Amniotic stem cell (primary cell): ENCODE results near the gene KRTAP5-10.
A peak's percentile ranks its signal among the peaks of the same experiment; 100 is the strongest.
"Not testable (repeated sequence)": the region's sequence is repeated elsewhere in the genome, so short reads cannot be mapped to it uniquely, and the experiment has no call there.

Experiments
- DNase-seq: peaks from one replicate; lab custom pipeline; 2025; lab: John Stamatoyannopoulos, UW

Gene KRTAP5-10

DNA sequence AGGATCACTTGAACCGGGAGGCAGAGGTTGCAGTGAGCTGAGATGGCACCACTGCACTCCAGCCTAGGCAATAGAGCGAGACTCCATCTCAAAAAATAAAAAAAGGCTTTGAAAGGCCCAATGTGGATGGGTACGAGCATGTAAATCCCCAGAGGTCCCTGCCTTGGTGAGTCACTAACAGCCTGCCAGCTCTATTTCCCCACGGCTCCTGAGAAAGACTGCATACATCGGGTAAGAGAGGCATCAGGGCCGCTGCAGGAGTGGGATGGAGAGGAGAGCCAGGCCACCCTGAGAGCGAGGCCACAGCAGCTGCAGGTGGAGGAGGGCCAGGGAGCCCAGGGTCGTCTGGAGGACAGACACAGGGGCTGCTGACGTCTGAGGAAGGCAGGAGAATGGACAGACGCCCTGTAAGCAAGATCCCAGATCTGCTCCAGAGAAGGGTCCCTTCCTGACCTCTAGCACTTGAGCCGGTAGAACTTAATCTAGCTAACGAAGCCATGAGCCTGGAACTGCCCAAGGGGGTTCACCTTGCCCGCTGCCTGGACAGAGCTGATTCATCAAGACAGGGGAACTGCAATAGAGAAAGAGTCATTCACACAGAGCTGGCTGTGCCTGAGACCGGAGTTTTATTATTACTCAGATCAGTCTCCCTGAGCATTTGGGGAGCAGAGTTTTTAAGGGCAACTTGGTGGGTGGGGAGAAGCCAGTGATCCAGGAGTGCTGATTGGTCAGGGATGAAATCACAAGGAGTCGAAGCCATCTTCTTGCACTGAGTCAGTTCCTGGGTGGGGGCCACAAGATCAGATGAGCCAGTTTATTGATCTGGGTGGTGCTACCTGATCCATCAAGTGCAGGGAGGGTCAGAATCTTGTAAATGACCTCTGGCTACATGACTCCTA, 22.2 kb upstream of the KRTAP5-10 start:
- DNase-seq = no peak

DNA sequence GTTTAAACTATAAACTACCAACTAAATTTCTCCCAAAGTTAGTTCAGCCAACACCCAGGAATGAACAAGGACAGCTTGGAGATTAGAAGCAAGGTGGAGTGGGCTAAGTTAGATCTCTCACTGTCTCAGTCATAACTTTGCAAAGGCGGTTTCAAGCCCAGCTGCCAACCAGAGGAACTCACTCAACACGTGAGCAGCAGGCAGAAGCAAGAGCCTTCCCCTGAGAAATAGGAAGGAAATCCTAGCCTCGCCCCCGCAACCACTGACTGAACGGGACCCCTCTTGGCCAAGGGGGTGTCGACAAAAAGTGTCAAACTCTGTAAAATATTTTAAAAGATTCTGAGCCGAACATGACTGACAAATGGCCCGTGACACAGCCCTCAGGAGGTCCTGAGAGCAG, 21.5 kb upstream of the KRTAP5-10 start:
- DNase-seq = no peak

DNA sequence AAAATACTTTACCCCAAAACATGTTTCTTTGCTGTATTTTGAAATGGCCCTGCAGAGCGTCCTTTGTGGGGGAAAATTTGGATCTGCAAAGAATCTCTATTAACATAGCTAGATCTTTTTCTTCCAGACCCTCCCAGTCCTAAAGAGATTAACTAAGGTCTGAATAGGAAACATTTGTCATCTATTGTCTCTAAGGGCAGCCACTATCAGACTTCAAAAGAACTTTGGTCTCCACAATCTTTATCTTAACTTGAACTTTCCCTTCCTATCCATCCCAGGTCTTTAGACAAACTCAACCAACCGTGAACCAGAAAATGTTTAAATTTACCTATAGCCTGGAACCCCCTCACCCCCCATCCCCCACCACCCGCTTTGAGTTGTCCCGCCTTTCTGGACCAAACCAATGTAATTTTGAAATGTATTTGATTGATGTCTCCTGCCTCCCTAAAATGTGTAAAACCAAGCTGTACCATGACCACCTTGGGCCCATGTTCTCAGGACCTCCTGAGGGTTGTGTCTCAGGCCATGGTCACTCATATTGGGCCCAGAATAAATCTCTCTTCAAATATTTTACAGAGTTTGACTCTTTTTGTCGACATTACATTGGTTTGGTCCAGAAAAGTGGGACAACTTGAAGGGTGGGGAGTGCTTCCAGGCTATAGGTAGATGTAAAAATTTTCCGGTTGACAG, 20.7 kb upstream of the KRTAP5-10 start:
- no peak for DNase-seq

DNA sequence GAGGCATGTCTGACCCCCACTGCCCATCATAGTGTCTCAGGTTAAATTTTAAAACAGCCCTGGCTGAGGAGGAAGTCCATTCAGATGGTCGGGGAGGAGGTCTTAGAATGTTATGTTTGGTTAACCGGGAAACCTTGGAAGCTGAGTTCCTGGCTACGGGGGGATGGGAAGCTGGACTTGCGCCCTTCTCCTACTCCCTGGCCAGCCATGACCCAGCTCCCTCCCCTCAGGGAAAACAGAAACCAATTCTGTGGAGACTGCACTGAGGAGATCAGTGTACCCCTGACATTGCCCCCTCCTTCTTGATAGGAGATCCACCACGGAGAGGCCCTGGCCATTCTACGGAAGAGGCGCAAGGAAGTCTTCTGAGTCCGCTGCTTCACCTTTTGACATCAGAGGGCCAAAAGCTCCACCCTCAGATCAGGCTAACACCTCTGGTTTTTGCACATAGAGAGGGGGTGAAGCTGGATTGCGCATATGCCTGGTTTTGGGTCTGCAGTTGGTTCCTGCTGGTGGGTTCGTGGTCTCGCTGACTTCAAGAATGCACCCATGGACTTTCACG, 19.9 kb upstream of the KRTAP5-10 start:
- no peak for DNase-seq

DNA sequence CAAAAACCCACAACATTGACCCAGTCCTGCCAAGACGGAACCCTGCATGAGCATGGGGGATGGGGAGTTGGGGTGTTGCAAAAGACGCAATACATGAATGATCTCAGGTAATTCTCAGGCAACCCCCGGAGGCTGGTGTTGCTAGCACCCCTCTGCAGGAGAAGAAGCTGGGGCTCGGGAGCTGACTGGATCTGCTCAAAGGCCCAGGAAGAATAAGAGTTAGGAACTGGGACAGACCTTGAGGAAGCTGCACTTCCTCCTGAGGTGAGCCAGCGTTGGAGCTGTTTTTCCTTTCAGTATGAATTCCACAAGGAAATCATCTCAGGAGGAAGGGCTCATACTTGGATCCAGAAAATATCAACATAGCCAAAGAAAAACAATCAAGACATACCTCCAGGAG, 17.2 kb upstream of the KRTAP5-10 start, which contains the start of gene KRTAP5-9:
Gene KRTAP5-9, plus strand, starts transcription at position 301 of the 400 bp plus-strand sequence. CDS start 238 bp downstream, outside the sequence.
- DNase-seq = no peak

DNA sequence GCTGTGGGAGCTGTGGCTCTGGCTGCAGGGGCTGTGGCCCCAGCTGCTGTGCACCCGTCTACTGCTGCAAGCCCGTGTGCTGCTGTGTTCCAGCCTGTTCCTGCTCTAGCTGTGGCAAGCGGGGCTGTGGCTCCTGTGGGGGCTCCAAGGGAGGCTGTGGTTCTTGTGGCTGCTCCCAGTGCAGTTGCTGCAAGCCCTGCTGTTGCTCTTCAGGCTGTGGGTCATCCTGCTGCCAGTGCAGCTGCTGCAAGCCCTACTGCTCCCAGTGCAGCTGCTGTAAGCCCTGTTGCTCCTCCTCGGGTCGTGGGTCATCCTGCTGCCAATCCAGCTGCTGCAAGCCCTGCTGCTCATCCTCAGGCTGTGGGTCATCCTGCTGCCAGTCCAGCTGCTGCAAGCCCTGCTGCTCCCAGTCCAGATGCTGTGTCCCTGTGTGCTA, 16.6 kb upstream of the KRTAP5-10 start:
- DNase-seq = no peak

DNA sequence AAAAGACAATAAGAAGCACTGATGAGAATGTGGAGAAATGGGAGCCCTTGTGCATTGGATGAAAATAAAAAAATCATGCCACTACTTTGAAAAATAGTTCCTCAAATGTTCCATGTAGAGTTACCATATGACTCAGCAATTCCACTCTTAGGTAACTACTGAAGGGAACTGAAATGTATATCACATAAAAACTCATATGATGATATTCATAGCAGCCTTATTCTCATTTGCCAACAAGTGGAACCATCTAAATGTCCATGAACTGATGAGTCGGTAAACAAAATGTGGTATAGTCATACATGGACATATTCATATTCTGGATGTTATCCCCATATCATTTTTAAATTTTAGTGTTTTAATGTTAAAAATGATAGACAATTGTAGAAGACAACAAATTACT, 13.7 kb upstream of the KRTAP5-10 start:
- no peak for DNase-seq

DNA sequence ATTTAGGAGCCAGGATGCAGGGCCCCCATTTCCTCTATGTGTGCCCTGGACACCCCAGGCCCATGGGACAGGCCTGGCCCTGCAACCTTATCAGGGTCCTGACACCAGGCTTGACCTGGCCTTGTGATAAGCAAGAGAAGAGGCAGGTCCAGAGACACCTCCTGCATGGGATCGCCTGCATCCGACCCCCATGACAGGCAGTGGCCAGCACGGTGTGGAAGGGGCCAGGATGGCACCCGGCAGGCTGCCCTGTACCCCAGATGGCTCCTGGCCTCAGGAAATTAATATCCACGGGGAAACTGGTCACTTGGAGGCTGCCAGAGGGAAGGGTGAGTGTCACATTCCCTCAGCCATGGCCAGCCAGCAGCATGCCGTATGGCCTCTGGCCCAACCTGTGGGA, 10.4 kb upstream of the KRTAP5-10 start:
- DNase-seq = no peak

DNA sequence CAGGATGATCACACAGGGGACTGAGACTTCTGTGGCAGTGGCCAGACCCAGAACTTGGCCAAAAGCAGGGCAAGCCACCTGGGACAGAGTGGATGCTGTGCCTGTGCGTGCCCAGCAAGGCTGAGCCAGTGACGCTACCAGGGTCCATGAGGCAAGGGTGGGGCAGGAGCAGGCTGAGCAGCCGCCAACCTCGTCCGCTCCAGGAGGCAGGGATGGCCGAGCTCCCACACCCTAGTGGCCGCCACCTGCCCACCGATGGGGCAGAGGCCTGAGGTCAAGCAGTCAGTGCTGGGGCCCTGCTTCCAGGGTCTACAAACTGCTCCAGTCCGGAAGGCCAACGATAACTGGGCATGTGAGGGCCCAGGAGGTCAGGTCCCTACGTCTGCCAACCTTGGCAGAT, 9.9 kb upstream of the KRTAP5-10 start:
- no peak for DNase-seq

DNA sequence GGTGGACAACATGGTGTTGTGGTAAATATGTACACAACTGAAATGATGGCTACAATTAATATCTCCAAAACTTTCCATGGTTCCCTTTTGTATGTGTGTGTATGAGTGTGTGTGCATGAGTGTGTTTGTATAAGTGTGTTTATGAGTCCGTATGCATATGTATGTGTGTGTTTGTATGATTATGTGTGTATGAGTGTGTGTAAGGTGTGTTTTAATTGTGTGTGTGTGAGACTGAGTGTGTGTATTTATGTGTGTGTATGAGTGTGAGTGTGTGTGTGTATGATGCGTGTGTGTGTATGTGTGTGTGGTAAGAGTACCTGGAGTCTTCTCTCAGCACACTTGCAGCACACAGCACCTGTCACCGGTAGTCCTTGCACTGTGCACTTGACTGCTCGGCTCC, 9.3 kb upstream of the KRTAP5-10 start:
- DNase-seq = no peak

DNA sequence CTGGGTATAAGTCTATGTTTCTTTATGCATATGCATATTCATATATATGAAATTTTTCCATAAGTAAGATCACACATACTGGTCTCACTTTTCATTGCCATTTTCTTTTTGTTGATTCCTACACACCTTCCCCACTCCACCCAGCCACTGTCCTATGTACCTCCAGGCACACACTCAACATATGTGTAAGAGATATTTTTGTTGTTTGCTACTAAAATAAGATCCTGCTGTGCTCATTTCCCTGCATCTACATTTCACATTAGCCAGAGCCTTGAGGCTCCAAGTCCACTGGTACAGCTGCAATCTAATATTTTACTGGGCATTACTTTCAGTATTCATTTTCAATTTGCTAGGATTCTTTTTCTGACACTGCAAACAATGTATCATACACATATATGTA, 8.1 kb upstream of the KRTAP5-10 start:
- no peak for DNase-seq

DNA sequence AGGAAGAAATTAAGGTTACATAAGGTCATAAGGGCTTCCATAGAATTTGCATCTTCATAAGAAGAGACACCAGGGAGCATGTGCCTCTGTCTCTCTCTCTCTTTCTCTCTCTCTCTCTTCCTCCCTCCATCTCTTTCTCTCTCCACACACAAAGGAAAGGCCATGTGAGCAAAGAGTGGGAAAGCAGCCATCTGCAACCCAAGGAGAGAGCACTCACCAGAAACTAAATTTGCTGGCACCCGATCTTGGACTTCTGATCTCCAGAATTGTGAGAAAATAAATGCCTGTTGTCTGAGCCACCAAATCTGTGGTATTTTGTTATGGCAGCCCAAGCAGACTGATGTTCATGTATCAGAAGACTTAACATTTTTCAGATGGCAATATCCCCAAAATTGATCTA, 6.4 kb upstream of the KRTAP5-10 start:
- no peak for DNase-seq

DNA sequence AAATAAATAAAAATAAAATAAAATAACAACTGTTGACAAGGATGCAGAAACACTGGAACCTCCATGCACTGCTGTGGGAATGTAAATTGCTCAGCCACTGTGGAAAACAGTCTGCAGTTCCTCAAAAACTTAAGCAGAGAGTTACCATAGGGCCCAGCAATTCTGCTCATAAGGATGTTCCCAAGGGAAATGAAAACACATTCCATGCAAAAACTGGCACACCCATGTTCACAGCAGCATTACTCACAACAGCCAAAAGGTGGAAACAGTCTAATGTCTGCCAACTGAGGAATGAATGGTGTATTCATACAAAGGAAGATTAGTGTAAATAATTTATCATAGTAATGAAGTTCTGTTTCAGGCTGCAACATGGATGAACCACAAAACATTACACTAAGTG, 3.2 kb upstream of the KRTAP5-10 start:
- DNase-seq = no peak

DNA sequence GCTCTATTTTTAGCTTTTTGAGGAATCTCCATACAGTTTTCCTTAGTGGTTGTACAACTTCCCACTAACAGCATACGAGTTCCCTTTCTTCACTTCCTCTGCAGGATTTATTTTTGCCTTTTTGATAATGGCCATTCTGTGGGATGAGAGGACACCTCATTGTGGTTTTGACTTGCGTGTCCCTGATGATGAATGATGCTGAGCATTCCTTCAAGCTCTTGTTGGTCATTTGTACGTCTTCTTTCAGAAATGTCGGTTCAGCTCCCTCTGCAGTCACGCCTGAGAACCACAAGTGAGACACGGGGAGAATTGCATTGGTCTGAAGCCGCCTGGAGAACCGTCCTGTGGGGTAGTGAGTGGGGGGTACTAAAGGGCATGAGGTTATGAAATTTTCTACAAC, 2.0 kb upstream of the KRTAP5-10 start:
- peak; percentile 11 for DNase-seq

DNA sequence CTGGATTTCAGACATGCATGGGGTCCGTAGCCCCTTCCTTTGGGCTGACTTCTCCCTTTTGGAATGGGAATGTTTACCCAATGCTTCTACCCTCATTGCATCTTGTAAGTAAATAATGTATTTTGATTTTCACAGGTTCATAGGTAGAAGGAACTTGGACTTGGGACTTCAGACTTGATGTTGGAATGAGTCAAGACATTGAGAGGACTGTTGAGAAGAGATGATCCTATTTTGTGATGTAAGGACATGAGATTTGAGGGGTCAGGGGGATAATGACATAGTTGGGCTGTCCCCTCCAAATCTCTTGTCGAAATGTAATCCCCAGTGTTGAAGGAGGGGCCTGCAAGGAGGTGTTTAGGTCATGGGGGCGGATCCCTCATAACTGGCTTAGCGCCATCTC, 933 bp upstream of the KRTAP5-10 start:
- no peak for DNase-seq

DNA sequence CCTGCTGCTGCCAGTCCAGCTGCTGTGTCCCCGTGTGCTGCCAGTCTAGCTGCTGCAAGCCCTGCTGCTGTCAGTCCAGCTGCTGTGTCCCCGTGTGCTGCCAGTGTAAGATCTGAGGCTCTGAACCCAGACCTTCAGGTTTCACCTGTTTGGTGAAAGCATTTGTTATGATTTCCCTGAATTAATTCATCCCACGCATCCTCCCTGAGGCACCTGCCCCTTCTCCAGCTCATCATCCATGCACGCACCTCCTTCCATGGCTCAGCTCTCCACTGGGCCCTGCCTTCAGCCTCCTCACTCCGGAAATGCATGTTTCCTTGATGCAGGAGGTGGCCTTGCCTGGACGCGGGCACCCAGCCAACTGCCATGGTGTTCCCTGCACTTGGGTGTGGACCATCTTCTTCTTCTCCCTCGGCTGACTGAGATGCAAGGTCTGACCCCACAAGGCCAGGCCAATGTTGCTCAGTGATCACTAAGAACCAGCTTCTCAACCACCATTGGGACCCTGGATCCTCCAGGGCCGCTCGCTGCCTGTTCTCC, 788 bp downstream of the KRTAP5-10 start:
- no peak for DNase-seq

DNA sequence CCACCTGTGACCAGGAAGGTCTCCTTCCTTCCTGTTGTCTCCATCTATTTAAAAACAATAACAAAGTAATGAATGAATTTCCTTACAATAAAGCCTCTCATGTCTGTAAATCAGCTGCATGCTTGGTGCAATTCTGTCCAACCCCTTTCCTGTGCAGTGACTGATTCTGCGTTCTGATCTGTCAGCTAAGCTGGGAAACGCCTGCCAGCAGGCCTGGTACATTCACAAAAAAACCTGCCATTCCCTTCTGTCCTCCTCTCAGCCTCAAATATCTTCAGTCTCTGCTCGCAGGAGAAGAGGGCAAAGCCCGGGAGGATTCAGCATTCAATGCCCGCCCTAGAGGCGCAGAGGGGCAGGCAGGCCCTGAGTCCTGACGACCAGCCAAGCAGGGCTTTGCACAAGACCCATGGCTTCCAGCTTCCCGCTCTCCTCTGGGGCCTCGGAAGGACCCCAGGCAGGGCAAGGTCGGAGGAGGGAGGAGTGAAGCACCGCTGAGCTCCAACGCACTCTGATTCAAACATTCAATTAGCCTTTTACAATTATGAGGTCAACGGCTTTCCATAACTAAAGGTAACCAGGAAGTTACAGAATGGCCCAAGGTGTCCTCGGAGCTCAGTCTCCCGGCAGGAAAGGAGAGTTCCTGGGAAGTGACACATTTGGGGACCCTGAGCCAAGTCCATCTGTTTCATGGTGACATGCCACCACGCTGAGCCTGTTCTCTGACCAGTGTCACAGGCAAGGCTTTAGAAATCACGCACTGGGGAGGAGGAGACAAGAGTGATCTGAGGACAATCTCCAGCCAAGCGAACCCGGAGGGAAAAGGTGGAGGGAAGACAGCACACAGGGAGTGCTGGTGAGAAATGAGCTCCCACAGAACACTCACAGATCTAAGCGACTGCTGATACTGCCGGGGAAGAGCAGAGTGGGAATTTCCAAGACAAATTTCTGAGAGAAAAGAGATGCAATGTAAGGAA, 1.6 kb downstream of the KRTAP5-10 start:
- not testable (repeated sequence) for DNase-seq

DNA sequence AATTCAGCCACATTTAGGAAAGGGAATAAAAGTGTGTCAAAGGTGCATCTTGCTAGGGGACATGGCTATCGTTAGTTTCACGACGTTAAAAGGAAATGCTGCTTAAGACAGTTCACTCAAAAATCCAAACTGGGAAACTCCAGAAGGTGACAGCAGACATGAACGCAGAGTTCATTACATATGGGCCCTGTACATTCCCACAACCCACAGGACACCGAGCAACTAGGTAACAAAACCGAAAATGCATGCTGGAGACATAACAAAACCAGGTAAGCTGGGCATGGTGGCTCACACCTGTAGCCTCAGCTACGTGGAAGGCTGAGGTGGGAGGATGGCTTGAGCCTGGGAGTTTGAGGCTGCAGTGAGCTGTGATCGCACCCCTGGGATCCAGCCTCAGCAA, 2.3 kb downstream of the KRTAP5-10 start:
- DNase-seq = not testable (repeated sequence)

DNA sequence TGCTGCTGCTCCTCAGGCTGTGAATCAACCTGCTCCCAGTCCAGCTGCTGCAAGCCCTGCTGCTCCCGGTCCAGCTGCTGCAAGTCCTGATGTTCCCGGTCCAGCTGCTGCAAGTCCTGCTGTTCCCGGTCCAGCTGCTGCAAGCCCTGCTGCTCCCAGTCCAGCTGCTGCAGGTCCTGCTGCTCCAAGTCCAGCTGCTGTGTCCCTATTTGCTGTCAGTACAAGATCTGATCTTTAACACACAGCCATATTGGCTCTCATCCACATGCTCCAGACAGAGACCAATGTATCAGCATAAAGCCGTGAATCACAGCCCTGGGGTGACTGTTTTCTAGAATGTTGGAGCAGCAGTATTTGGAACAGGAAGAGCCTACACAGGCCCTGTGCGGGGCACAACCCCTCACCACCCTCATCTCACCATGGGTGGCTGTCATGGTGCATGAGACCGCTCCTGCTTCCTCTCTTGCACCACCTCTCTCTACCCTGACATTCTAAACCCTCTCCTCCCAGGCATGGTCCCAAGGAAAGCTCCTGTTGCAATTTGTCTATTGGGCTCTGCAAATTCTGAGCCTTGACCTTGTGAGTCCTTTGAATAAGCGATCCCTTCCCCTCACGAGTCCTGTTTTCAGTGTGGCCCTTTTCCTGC, 3.5 kb downstream of the KRTAP5-10 start:
- no peak for DNase-seq

DNA sequence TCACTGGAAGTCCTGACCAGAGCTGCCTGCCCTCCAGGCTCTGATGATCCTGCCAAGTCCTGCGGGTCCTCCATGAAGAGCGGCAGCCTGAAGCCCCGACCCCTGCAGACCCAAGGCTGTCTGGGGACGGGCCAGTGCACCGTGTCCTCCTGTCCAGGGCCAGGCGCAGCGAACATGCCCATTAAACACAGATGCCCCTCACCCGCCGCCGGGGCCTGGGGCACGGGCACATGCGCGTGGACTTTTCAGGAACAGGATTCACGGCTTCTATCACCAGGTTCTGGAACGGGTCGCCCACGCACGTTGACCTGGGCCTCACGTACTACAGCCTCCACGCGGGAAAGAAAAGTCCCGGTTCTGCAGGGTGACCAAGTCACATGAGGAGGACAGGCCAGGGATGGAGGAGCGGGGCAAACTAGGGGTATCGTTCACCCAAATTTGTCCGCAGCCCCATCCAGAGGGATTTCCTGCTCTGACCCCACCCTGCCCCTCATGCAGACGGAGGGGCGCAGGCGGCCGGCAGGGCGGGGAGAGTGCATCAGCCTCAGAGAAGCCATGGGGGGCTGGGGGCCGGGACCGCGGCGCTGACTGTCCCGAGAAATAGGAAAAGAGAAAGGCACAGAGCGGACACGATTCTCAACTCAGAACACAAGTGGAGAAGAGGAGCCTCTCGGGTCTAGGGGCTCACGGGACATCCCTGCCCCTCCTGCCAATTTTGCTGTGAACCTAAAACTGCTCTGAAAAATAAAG, 5.9 kb downstream of the KRTAP5-10 start:
- not testable (repeated sequence) for DNase-seq
